ENCODE data around the gene SAMD8.
"Not testable (repeated sequence)": the region's sequence is repeated elsewhere in the genome, so short reads cannot be mapped to it uniquely, and the experiment has no call there.

The SAMD8 gene

GRCh38 chr10:75212343-75212742 is 100.9 kb downstream of the SAMD8 start:
- no peak for TF ChIP-seq ZFX (IDR thresholded peaks at IDR 0.05)
- TF ChIP-seq, protein P1, sequence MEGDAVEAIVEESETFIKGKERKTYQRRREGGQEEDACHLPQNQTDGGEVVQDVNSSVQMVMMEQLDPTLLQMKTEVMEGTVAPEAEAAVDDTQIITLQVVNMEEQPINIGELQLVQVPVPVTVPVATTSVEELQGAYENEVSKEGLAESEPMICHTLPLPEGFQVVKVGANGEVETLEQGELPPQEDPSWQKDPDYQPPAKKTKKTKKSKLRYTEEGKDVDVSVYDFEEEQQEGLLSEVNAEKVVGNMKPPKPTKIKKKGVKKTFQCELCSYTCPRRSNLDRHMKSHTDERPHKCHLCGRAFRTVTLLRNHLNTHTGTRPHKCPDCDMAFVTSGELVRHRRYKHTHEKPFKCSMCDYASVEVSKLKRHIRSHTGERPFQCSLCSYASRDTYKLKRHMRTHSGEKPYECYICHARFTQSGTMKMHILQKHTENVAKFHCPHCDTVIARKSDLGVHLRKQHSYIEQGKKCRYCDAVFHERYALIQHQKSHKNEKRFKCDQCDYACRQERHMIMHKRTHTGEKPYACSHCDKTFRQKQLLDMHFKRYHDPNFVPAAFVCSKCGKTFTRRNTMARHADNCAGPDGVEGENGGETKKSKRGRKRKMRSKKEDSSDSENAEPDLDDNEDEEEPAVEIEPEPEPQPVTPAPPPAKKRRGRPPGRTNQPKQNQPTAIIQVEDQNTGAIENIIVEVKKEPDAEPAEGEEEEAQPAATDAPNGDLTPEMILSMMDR (conservative IDR thresholded peaks at IDR 0.05) = no peak
- no peak overlapping the region for H3K27ac ChIP-seq

- TF ChIP-seq, protein P1 (conservative IDR thresholded peaks at IDR 0.05) = no peak
- no peak for TF ChIP-seq ZFX (IDR thresholded peaks at IDR 0.05)
These were observed 108.8 kb downstream of the SAMD8 start for GRCh38 chr10:75220274-75220673.

GRCh38 chr10:75221492-75221891 is 110.0 kb downstream of the SAMD8 start:
- H3K27ac ChIP-seq = not testable (repeated sequence)

More at GRCh38 chr10:75220274-75220673, 108.8 kb downstream of the SAMD8 start:
- H3K27ac ChIP-seq = no peak overlapping the region

DNA sequence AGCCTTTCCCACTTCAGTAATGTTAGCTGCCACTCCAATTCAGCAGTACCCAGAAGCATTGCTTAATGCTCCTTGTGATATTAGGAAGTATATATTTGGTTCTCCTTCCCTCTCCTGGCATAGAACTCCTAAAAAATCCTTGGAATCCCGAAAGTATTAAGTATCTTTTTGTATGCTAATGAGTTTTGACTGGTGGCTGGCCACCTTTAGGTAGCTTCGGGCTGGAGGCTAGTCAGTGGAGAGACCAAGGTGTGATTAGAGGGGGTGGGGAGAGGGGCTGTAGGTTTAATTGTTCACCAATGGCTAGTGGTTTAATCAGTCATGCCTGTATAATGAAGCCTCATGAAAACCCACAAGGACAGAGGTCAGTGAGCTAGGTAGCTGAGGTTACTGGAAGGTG is 112.1 kb downstream of the SAMD8 start:
- H3K27ac ChIP-seq = no peak overlapping the region; the same call in 1 of the 2 replicates
- TF ChIP-seq ZFX (IDR thresholded peaks at IDR 0.05) = no peak
- TF ChIP-seq, protein P1 (conservative IDR thresholded peaks at IDR 0.05) = no peak

GRCh38 chr10:75226095-75226494 is 114.6 kb downstream of the SAMD8 start:
- no peak overlapping the region for H3K27ac ChIP-seq
- TF ChIP-seq ZFX (IDR thresholded peaks at IDR 0.05) = no peak
- TF ChIP-seq, protein P1 (conservative IDR thresholded peaks at IDR 0.05) = no peak

- TF ChIP-seq ZFX (IDR thresholded peaks at IDR 0.05) = no peak
- TF ChIP-seq, protein P1 (conservative IDR thresholded peaks at IDR 0.05) = no peak
- H3K27ac ChIP-seq = no peak overlapping the region
These were observed 115.2 kb downstream of the SAMD8 start for GRCh38 chr10:75226656-75227055.

GRCh38 chr10:75228278-75228677 is 116.8 kb downstream of the SAMD8 start:
- no peak overlapping the region for H3K27ac ChIP-seq
- TF ChIP-seq, protein P1 (conservative IDR thresholded peaks at IDR 0.05) = no peak
- TF ChIP-seq ZFX (IDR thresholded peaks at IDR 0.05) = no peak

- no peak overlapping the region for H3K27ac ChIP-seq
- TF ChIP-seq ZFX (IDR thresholded peaks at IDR 0.05) = no peak
These were observed 117.4 kb downstream of the SAMD8 start for GRCh38 chr10:75228834-75229233.

GRCh38 chr10:75229971-75230370 is 118.5 kb downstream of the SAMD8 start:
- H3K27ac ChIP-seq = no peak overlapping the region
- no peak for TF ChIP-seq ZFX (IDR thresholded peaks at IDR 0.05)
- TF ChIP-seq, protein P1 (conservative IDR thresholded peaks at IDR 0.05) = no peak

Measured in C4-2B (cell line).